Measurements from ENCODE around the gene GCNT4.

Gene GCNT4

GRCh38 chr5:75012748-75013147 is 39.6 kb downstream of the GCNT4 start:
- DNase-seq: no peak

GRCh38 chr5:75010838-75011237 is 41.5 kb downstream of the GCNT4 start:
- DNase-seq: no peak

- DNase-seq: peak; percentile 8
These were observed 42.6 kb downstream of the GCNT4 start for GRCh38 chr5:75009556-75010345.

GRCh38 chr5:75006865-75007822 is 45.2 kb downstream of the GCNT4 start:
- no peak for DNase-seq

- no peak for DNase-seq
These were observed 46.8 kb downstream of the GCNT4 start for GRCh38 chr5:75005561-75005960.
